HCT116 (cell line): ENCODE data around the gene CHI3L2.

ENCODE experiments used
- JUND ChIP-seq: IDR thresholded peaks from 2 replicates; pipeline ENCODE4 v1.6.1; 2012
- POLR2AphosphoS5 ChIP-seq: IDR thresholded peaks from 2 replicates; pipeline ENCODE4 v1.6.1; 2011; ENCODE audit warnings: mild to moderate bottlenecking, low read depth, low read length, moderate library complexity
- TF ChIP-seq, protein P1 (sequence below), 3 experiments: fragments of 200-600 bp in 1 of 3; sonication (generic) in 1 of 3; IDR thresholded peaks in 2 of 3; conservative IDR thresholded peaks in 1 of 3; 2 replicates each; pipeline ENCODE4 v1.5.1; 2012 to 2017; ENCODE audit warnings: low read depth in 2 of 3, low read length in 2 of 3, antibody characterized with exemption in 1 of 3, borderline replicate concordance in 1 of 3, control low read depth in 1 of 3, mild to moderate bottlenecking in 1 of 3, mixed read lengths in 1 of 3, mixed run types in 1 of 3, moderate library complexity in 1 of 3; ENCODE audit not compliant: insufficient read depth in 1 of 3

DNA sequence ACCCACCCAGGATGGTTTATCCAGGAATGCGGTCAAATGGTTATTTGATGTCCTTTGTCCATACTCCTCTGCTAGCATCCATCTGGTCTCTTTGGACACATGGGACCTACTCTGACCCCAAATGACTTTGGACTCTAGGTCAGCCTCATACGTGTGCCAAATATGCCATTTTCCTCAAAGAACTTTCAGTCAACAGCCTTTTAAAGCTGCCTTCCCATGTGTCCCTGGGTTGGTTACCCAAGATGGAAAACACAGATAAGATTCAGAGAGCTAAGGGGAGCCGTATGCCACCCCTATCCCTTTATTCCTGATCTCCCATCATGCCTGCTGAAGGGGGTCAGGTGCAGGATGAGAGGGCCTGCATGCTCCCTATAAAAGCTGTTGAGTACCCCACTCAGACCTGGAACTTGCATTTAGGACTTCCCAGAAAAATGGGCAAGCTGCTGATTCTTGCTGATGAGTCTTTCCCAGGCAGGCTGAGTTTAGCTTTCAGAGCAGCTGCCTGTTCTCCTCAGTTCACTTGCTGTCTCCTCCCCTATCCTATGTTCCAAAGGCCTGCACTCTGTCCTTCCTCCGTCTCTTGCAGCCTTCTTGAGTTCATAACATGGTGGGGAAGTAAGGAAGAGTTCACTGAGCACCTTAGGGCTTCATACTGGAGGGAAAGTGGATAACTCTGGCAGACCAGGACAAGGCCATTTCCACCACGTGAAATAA lies 19.8 kb downstream of the CHI3L2 start:
- TF ChIP-seq, protein P1, sequence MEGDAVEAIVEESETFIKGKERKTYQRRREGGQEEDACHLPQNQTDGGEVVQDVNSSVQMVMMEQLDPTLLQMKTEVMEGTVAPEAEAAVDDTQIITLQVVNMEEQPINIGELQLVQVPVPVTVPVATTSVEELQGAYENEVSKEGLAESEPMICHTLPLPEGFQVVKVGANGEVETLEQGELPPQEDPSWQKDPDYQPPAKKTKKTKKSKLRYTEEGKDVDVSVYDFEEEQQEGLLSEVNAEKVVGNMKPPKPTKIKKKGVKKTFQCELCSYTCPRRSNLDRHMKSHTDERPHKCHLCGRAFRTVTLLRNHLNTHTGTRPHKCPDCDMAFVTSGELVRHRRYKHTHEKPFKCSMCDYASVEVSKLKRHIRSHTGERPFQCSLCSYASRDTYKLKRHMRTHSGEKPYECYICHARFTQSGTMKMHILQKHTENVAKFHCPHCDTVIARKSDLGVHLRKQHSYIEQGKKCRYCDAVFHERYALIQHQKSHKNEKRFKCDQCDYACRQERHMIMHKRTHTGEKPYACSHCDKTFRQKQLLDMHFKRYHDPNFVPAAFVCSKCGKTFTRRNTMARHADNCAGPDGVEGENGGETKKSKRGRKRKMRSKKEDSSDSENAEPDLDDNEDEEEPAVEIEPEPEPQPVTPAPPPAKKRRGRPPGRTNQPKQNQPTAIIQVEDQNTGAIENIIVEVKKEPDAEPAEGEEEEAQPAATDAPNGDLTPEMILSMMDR (IDR thresholded peaks at IDR 0.05 in 2 of 3, conservative IDR thresholded peaks at IDR 0.05 in 1 of 3; ENCODE audit: borderline replicate concordance in 1 of 3, insufficient read depth in 1 of 3, low read depth in 2 of 3, low read length in 2 of 3), result no peak
- TF ChIP-seq JUND (no peak), POLR2AphosphoS5 (no peak)
